ENCODE measurements around the gene PYCR2. TPM values are rescaled to one million over a fixed set of nuclear protein-coding genes. Genes with fewer than 3 reads are reported as not detected.
"Not testable (repeated sequence)": the region's sequence is repeated elsewhere in the genome, so short reads cannot be mapped to it uniquely, and the experiment has no call there.

Gene PYCR2
- total and polyA plus RNA-seq, 10 of the 15 experiments (the other 5 are each of a cell fraction or from before 2014, with no cell fraction given) = 1.7 to 81.8 (median 54.9) TPM

GRCh38 chr1:225888289-225888897 lies 35.7 kb downstream of the PYCR2 start:
- no peak overlapping the region for H3K4me2 ChIP-seq (ENCODE audit: control insufficient read depth, insufficient read depth)
- H3K4me1 ChIP-seq (ENCODE audit: control insufficient read depth, insufficient read depth, low read length) = 0 out of 2 replicates have a peak, but pooled peaks cover 3% of the 10 kb centered on the region
- SMC1A ChIA-PET (ENCODE audit: uncharacterized antibody, unreplicated experiment) = no interaction called here
- DNase-seq (ENCODE audit: low read depth, low spot score) = no peak
- H3K4me3 ChIP-seq = no peak overlapping the region
- no peak overlapping the region for H3K27ac ChIP-seq (ENCODE audit: control insufficient read depth, insufficient read depth)
- FAIRE-seq = no peak
- POLR2A ChIA-PET = no interaction called here
- H3K9ac ChIP-seq (ENCODE audit: control insufficient read depth, insufficient read depth, low read length) = no peak overlapping the region
- in situ Hi-C loops (cut with MboI) (no loop called here), intact Hi-C loops (cut with micrococcal nuclease; ENCODE audit: unreplicated experiment) (no loop called here)
- TF ChIP-seq CREM (IDR thresholded peaks at IDR 0.05; ENCODE audit: low read depth) = no peak
- TF ChIP-seq STAT1 (conservative IDR thresholded peaks at IDR 0.05) = no peak
- TF ChIP-seq BCL3 (IDR thresholded peaks at IDR 0.05; ENCODE audit: borderline replicate concordance, insufficient read depth, low read depth, low read length, poor library complexity, severe bottlenecking) = no peak
- TF ChIP-seq CEBPB (IDR thresholded peaks at IDR 0.05; ENCODE audit: borderline replicate concordance in 1 of 2, low read depth in 2 of 2, low read length in 2 of 2) = no peak
- H2AFZ ChIP-seq (ENCODE audit: control insufficient read depth, low read depth, low read length) = no peak overlapping the region
- no peaks in the 10 kb centered on the region for H3K9me3 ChIP-seq (replicated peaks; ENCODE audit: control insufficient read depth, insufficient read depth, low read length)
- H3K36me3 ChIP-seq (ENCODE audit: control insufficient read depth in 2 of 2, insufficient read depth in 2 of 2, low read length in 1 of 2) = no peaks in the 10 kb centered on the region
- CTCF ChIA-PET = no interaction called here
- 53% methylated on average over 17 of the region's 18 CpGs for WGBS (ENCODE audit: insufficient coverage, insufficient replicate concordance, low lambda C conversion rate, missing lambda C conversion rate)
- no peak for ATAC-seq
- H4K20me1 ChIP-seq (ENCODE audit: control insufficient read depth, insufficient read depth) = no peaks in the 10 kb centered on the region
- no peaks in the 10 kb centered on the region for H3K27me3 ChIP-seq (replicated peaks in 1 of 2; ENCODE audit: control insufficient read depth in 2 of 2, insufficient read depth in 2 of 2, low read length in 1 of 2)
- BruUV-seq (replicated peaks) = no TSS peak
- H3K79me2 ChIP-seq (ENCODE audit: control insufficient read depth, insufficient read depth, low read length) = no peaks in the 10 kb centered on the region
- RAD21 ChIA-PET (ENCODE audit: unreplicated experiment) = interaction anchor here (1.0 kb wide), 1 partner anchor 111 kb away, joined by 3 read pairs; the partner anchor contains the start of gene SRP9

GRCh38 chr1:225887554-225888288 lies 36.3 kb downstream of the PYCR2 start:
- RAD21 ChIA-PET (ENCODE audit: unreplicated experiment); SMC1A ChIA-PET (ENCODE audit: uncharacterized antibody, unreplicated experiment): not testable (repeated sequence)

More at GRCh38 chr1:225887554-225888288, 36.3 kb downstream of the PYCR2 start:
- H3K4me1 ChIP-seq (ENCODE audit: control insufficient read depth, insufficient read depth, low read length); H3K4me2 ChIP-seq (ENCODE audit: control insufficient read depth, insufficient read depth); BruUV-seq (replicated peaks); H3K27me3 ChIP-seq (replicated peaks in 1 of 2; ENCODE audit: control insufficient read depth in 2 of 2, insufficient read depth in 2 of 2, low read length in 1 of 2); CTCF ChIA-PET; H3K4me3 ChIP-seq; intact Hi-C loops (cut with micrococcal nuclease; ENCODE audit: unreplicated experiment); H3K9me3 ChIP-seq (replicated peaks; ENCODE audit: control insufficient read depth, insufficient read depth, low read length); in situ Hi-C loops (cut with MboI); H2AFZ ChIP-seq (ENCODE audit: control insufficient read depth, low read depth, low read length); FAIRE-seq; ATAC-seq; POLR2A ChIA-PET; H3K9ac ChIP-seq (ENCODE audit: control insufficient read depth, insufficient read depth, low read length); H3K27ac ChIP-seq (ENCODE audit: control insufficient read depth, insufficient read depth); DNase-seq (ENCODE audit: low read depth, low spot score); H4K20me1 ChIP-seq (ENCODE audit: control insufficient read depth, insufficient read depth); H3K36me3 ChIP-seq (ENCODE audit: control insufficient read depth in 2 of 2, insufficient read depth in 2 of 2, low read length in 1 of 2); H3K79me2 ChIP-seq (ENCODE audit: control insufficient read depth, insufficient read depth, low read length): not testable (repeated sequence)
- WGBS (ENCODE audit: insufficient coverage, insufficient replicate concordance, low lambda C conversion rate, missing lambda C conversion rate) = 48% methylated on average over 5 of the region's 56 CpGs
